Prostate gland (tissue), 2 donors: Measurements from ENCODE around the gene VPS13D.

Experiments
- CTCF ChIP-seq, 4 experiments: fragments of 200-600 bp in 2 of 4; fragments of 450-650 bp in 2 of 4; sonication (generic) in 2 of 4; IDR thresholded peaks; 1 replicate in 3 of 4; 2 replicates in 1 of 4; pipeline ENCODE4 v1.5.1; 2016 to 2019; ENCODE audit warnings: antibody characterized with exemption in 4 of 4, mild to moderate bottlenecking in 2 of 4, moderate library complexity in 2 of 4
- POLR2AphosphoS5 ChIP-seq: sonication (generic); formaldehyde crosslinking; IDR thresholded peaks from one replicate; pipeline ENCODE4 v1.6.1; 2017; ENCODE audit warnings: antibody characterized with exemption

GRCh38 chr1:12548279-12548972, 318.6 kb downstream of the VPS13D start:
- TF ChIP-seq CTCF (IDR thresholded peaks at IDR 0.05) (no peak), POLR2AphosphoS5 (no peak)
